Measurements from ENCODE around the gene INO80E. TPM values are rescaled to one million over a fixed set of nuclear protein-coding genes. Genes with fewer than 3 reads are reported as not detected.

Gene INO80E
- polyA plus RNA-seq, 1 of the 3 experiments (the other 2 are of a cell fraction): 46.6 TPM

DNA sequence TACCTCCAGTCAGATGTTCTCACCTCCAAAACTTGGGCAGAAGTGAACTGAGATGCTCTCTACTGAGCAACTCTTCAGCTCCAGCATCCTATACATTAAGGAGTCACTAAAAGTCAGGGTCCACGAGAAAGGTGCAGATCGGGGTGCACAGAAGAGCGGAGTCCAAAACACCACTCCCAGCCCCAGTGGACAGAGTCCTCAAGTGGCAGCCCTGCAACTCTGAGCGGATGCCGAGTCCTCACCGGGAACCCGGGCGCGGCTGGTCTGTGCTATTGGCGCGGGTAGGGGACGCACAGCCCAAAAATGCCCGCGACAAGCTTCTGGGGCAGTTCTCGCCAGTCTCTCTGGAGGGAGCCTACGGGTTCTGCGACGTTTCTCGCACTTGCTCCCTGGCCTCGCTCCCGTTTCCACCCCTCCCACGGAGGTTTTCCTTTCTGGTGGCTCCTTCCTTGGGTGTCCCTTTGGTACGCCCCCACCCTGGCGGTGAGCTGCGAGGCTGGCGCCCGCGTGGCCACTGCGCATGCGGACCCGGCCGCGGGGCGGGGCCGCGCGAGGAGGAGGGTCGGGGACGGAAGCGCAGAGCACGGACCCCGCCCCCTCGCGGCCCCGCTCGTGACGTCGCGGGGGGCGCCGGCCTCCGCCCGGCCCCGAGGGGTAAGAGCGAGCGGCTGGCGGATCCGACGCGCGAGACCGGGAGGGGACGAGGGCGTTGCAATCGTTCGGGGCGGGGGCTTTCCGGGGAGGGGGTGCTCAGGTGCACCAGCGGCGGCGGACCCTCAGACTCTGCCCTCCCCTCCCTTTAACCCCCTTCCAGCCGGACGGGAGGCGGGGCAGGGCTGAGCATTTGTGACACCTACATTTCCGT is 34.3 kb upstream of the INO80E start, which contains the start of gene TMEM219:
Gene TMEM219, plus strand, starts transcription at position 601 of the 865 bp plus-strand sequence. CDS start 1,065 bp downstream, outside the sequence.
- no peaks in the 10 kb centered on the region for H3K9me3 ChIP-seq
- H3K4me2 ChIP-seq: peak within 1 kb of the TSS; percentile 97
- H2AFZ ChIP-seq (ENCODE audit: low read depth): peak within 1 kb of the TSS; percentile 96
- peaks cover 0 to 15% of the 10 kb centered on the region in 2 experiments; a peak in 1 of 4 replicates for H3K4me1 ChIP-seq (ENCODE audit: control insufficient read depth in 1 of 2, insufficient read depth in 2 of 2, low read depth in 1 of 2, low read length in 1 of 2)
- ChIA-PET POLR2A (interaction anchor here (0.6 to 1.9 kb wide), 9 partner anchors 11 to 127 kb away, joined by 3 to 10 read pairs (median 3); partner anchors contain the start of genes ALDOA, KCTD13 and TAOK2), CTCF (interaction anchor here (0.8 to 1.8 kb wide), 8 partner anchors 10 to 113 kb away, joined by 3 to 6 read pairs (median 5); partner anchors contain the start of genes ASPHD1, KCTD13 and SEZ6L2)
- 4% methylated on average over 29 of the region's 75 CpGs for WGBS (ENCODE audit: low lambda C conversion rate)
- peaks cover 0 to 5% of the 10 kb centered on the region in 2 experiments for H3K36me3 ChIP-seq (replicated peaks in 1 of 2; ENCODE audit: control insufficient read depth in 1 of 2, insufficient read depth in 2 of 2, low read length in 1 of 2)
- H3K4me3 ChIP-seq (ENCODE audit: low read depth in 2 of 2, low read length in 1 of 2): peak within 1 kb of the TSS; percentile 66 to 78
- H3K79me2 ChIP-seq (ENCODE audit: insufficient read depth): peaks cover 2% of the 10 kb centered on the region
- H3K27ac ChIP-seq (ENCODE audit: low read depth in 2 of 2, low read length in 1 of 2): peak within 1 kb of the TSS; percentile 69 to 88
- H3K27me3 ChIP-seq (ENCODE audit: insufficient read depth): no peaks in the 10 kb centered on the region
- no peaks in the 10 kb centered on the region for H3K9me2 ChIP-seq
- DNase-seq: peak; percentile 99
- H4K20me1 ChIP-seq (ENCODE audit: insufficient read depth): no peaks in the 10 kb centered on the region
- peaks cover 7% of the 10 kb centered on the region for H3F3A ChIP-seq (replicated peaks; ENCODE audit: insufficient read depth)
- peak within 1 kb of the TSS; percentile 77 for H3K9ac ChIP-seq
- TF ChIP-seq, protein P1, sequence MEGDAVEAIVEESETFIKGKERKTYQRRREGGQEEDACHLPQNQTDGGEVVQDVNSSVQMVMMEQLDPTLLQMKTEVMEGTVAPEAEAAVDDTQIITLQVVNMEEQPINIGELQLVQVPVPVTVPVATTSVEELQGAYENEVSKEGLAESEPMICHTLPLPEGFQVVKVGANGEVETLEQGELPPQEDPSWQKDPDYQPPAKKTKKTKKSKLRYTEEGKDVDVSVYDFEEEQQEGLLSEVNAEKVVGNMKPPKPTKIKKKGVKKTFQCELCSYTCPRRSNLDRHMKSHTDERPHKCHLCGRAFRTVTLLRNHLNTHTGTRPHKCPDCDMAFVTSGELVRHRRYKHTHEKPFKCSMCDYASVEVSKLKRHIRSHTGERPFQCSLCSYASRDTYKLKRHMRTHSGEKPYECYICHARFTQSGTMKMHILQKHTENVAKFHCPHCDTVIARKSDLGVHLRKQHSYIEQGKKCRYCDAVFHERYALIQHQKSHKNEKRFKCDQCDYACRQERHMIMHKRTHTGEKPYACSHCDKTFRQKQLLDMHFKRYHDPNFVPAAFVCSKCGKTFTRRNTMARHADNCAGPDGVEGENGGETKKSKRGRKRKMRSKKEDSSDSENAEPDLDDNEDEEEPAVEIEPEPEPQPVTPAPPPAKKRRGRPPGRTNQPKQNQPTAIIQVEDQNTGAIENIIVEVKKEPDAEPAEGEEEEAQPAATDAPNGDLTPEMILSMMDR (IDR thresholded peaks at IDR 0.05): peak; percentile 43
- TF ChIP-seq CHD2 (IDR thresholded peaks at IDR 0.05; ENCODE audit: low read length, partially characterized antibody) (peak; percentile 38), EZH2phosphoT487 (IDR thresholded peaks at IDR 0.05; ENCODE audit: borderline replicate concordance, low read depth) (no peak), NRF1 (IDR thresholded peaks at IDR 0.05; ENCODE audit: low read depth, low read length) (peak; percentile 90), ELF1 (IDR thresholded peaks at IDR 0.05) (0 out of 2 replicates have a peak, but pooled peaks have one; percentile 18), POLR2AphosphoS5 (IDR thresholded peaks at IDR 0.05; ENCODE audit: low read depth, low read length) (peak; percentile 65), GATA2 (CRISPR knock-in tag; IDR thresholded peaks at IDR 0.05) (no peak), FOSL2 (IDR thresholded peaks at IDR 0.05; ENCODE audit: borderline replicate concordance, low read depth) (no peak), RFX5 (IDR thresholded peaks at IDR 0.05; ENCODE audit: low read length) (no peak), GABPA (IDR thresholded peaks at IDR 0.05; ENCODE audit: low read depth) (0 out of 2 replicates have a peak, but pooled peaks have one; percentile 21), EP300 (IDR thresholded peaks at IDR 0.05; ENCODE audit: borderline replicate concordance in 1 of 2, low read depth in 1 of 2, low read length in 1 of 2) (peak in 1 of 2 experiments; percentile 26; a peak in 1 of 4 replicates), TCF12 (IDR thresholded peaks at IDR 0.05) (0 out of 2 replicates have a peak, but pooled peaks have one; percentile 3), TAF1 (IDR thresholded peaks at IDR 0.05; ENCODE audit: borderline replicate concordance, low read depth, low read length) (peak; percentile 70; the same call in 1 of the 2 replicates)
- TF ChIP-seq, protein P2, sequence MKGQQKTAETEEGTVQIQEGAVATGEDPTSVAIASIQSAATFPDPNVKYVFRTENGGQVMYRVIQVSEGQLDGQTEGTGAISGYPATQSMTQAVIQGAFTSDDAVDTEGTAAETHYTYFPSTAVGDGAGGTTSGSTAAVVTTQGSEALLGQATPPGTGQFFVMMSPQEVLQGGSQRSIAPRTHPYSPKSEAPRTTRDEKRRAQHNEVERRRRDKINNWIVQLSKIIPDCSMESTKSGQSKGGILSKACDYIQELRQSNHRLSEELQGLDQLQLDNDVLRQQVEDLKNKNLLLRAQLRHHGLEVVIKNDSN (IDR thresholded peaks at IDR 0.05; ENCODE audit: borderline replicate concordance, low read depth): 0 out of 2 replicates have a peak, but pooled peaks have one; percentile 9
- TF ChIP-seq, protein P3, sequence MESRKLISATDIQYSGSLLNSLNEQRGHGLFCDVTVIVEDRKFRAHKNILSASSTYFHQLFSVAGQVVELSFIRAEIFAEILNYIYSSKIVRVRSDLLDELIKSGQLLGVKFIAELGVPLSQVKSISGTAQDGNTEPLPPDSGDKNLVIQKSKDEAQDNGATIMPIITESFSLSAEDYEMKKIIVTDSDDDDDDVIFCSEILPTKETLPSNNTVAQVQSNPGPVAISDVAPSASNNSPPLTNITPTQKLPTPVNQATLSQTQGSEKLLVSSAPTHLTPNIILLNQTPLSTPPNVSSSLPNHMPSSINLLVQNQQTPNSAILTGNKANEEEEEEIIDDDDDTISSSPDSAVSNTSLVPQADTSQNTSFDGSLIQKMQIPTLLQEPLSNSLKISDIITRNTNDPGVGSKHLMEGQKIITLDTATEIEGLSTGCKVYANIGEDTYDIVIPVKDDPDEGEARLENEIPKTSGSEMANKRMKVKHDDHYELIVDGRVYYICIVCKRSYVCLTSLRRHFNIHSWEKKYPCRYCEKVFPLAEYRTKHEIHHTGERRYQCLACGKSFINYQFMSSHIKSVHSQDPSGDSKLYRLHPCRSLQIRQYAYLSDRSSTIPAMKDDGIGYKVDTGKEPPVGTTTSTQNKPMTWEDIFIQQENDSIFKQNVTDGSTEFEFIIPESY (IDR thresholded peaks at IDR 0.05; ENCODE audit: borderline replicate concordance, low read depth): no peak
- TF ChIP-seq, protein P4, sequence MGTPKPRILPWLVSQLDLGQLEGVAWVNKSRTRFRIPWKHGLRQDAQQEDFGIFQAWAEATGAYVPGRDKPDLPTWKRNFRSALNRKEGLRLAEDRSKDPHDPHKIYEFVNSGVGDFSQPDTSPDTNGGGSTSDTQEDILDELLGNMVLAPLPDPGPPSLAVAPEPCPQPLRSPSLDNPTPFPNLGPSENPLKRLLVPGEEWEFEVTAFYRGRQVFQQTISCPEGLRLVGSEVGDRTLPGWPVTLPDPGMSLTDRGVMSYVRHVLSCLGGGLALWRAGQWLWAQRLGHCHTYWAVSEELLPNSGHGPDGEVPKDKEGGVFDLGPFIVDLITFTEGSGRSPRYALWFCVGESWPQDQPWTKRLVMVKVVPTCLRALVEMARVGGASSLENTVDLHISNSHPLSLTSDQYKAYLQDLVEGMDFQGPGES (IDR thresholded peaks at IDR 0.05; ENCODE audit: low read depth, low read length): no peak
- TF ChIP-seq, protein P5, sequence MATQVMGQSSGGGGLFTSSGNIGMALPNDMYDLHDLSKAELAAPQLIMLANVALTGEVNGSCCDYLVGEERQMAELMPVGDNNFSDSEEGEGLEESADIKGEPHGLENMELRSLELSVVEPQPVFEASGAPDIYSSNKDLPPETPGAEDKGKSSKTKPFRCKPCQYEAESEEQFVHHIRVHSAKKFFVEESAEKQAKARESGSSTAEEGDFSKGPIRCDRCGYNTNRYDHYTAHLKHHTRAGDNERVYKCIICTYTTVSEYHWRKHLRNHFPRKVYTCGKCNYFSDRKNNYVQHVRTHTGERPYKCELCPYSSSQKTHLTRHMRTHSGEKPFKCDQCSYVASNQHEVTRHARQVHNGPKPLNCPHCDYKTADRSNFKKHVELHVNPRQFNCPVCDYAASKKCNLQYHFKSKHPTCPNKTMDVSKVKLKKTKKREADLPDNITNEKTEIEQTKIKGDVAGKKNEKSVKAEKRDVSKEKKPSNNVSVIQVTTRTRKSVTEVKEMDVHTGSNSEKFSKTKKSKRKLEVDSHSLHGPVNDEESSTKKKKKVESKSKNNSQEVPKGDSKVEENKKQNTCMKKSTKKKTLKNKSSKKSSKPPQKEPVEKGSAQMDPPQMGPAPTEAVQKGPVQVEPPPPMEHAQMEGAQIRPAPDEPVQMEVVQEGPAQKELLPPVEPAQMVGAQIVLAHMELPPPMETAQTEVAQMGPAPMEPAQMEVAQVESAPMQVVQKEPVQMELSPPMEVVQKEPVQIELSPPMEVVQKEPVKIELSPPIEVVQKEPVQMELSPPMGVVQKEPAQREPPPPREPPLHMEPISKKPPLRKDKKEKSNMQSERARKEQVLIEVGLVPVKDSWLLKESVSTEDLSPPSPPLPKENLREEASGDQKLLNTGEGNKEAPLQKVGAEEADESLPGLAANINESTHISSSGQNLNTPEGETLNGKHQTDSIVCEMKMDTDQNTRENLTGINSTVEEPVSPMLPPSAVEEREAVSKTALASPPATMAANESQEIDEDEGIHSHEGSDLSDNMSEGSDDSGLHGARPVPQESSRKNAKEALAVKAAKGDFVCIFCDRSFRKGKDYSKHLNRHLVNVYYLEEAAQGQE (IDR thresholded peaks at IDR 0.05; ENCODE audit: low read depth, low read length): 0 out of 2 replicates have a peak, but pooled peaks have one; percentile 7
- TF ChIP-seq, protein P6, sequence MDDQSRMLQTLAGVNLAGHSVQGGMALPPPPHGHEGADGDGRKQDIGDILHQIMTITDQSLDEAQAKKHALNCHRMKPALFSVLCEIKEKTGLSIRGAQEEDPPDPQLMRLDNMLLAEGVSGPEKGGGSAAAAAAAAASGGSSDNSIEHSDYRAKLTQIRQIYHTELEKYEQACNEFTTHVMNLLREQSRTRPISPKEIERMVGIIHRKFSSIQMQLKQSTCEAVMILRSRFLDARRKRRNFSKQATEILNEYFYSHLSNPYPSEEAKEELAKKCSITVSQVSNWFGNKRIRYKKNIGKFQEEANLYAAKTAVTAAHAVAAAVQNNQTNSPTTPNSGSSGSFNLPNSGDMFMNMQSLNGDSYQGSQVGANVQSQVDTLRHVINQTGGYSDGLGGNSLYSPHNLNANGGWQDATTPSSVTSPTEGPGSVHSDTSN (IDR thresholded peaks at IDR 0.05): no peak
- TF ChIP-seq, protein P7, sequence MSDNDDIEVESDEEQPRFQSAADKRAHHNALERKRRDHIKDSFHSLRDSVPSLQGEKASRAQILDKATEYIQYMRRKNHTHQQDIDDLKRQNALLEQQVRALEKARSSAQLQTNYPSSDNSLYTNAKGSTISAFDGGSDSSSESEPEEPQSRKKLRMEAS (IDR thresholded peaks at IDR 0.05; ENCODE audit: low read depth): peak; percentile 78; the same call in 1 of the 2 replicates

All from SK-N-SH (cell line).